Lower leg skin (tissue), 3 donors: ENCODE results near the gene STAM2.

Source experiments
- CTCF ChIP-seq, 3 donors: fragments of 450-650 bp; IDR thresholded peaks; one replicate each; pipeline ENCODE4 v1.5.1; 2016; ENCODE audit warnings: antibody characterized with exemption in 3 of 3, mild to moderate bottlenecking in 3 of 3, moderate library complexity in 2 of 3
- POLR2A ChIP-seq, 2 donors: fragments of 450-650 bp; IDR thresholded peaks; one replicate each; pipeline ENCODE4 v1.6.1; 2016 to 2017; ENCODE audit warnings: antibody characterized with exemption in 2 of 2, mild to moderate bottlenecking in 1 of 2, moderate library complexity in 1 of 2

- TF ChIP-seq CTCF (IDR thresholded peaks at IDR 0.05), result no peak
- no peak for TF ChIP-seq POLR2A (IDR thresholded peaks at IDR 0.05)
These were observed 77.6 kb downstream of the STAM2 start for GRCh38 chr2:152097801-152098495.
